NOMO-1 (cell line): ENCODE results near the gene DERA.
"Not testable (repeated sequence)": the region's sequence is repeated elsewhere in the genome, so short reads cannot be mapped to it uniquely, and the experiment has no call there.

ENCODE experiments used
- DNase-seq, 2 experiments: peaks; one replicate each; lab custom pipeline; 2025; ENCODE audit not compliant: unreplicated experiment in 2 of 2; lab: John Stamatoyannopoulos, UW

DERA gene

DNA sequence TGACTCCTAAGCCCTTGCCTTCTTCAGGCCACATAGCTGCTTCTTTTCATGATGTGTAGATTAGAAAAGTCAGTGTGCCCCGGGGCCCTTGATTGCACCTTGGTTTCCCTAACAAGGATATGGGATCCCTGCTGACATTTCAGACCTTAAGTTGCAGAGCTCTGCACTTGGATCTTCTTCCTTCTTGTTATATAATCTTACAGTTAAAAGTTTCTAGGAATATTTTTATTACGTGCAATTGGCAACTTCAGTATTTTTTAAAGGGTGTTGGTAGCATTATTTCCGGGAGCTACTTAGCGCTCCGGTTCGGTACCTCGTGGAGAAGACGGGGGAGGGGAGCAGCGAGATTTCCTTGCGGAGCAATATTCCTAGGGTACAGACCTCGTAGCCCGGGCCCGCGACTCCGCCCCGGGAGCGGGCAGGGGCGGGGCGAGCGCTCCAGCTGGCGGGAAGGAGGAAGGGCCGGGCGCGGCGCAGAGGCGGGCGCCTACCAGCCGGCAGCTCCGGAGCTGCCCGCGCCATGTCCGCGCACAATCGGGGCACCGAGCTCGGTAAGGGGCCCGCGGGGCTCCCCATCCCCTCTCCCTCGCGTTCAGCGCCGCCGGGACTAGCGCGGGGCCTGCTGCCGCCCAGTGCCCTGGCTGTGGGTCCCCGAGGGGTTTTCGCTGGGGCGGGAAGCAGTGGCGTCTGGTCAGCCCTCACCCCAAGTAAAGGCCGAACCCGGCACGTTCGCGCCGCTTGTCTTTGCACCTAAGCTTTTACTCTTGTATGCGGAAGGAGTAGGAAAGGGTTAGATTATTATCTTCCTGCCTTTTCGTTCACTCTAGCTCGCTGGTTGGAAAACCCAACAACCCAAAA lies at the start of gene DERA:
DERA (plus strand) TSS at position 469 of the 858 bp plus-strand sequence; CDS start at position 521, 52 bp downstream.
- peak; percentile 63 to 79 for DNase-seq

- DNase-seq = no peak
Observed at GRCh38 chr12:15861404-15861803, 49.7 kb upstream of the DERA start.

- no peak for DNase-seq
Observed at GRCh38 chr12:15862840-15863239, 48.3 kb upstream of the DERA start.

GRCh38 chr12:15863372-15863771 lies 47.8 kb upstream of the DERA start:
- no peak for DNase-seq

DNA sequence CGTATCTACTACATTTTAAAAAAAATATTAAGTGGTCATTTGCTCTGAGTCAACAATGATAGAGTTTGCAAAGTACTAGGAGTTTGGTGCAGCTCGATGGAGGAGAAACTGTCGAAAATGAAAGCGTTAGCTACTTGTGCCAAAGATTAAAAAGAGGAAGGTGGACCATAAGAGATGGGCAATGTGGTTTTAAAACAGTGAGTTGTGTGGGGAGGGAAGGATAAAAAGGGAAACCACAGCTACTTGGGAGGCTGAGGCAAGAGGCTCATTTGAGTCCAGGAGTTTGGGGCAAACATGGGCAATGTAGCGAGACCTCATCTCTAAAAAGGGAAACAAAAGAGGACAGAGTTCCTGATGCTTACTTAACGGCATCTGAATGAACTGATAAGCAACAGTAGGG lies 47.1 kb upstream of the DERA start:
- DNase-seq = peak; percentile 92

GRCh38 chr12:15868186-15868585 lies 42.9 kb upstream of the DERA start:
- no peak for DNase-seq

GRCh38 chr12:15873556-15873955 lies 37.6 kb upstream of the DERA start:
- no peak for DNase-seq

- not testable (repeated sequence) for DNase-seq
Observed at GRCh38 chr12:15874556-15875145, 36.5 kb upstream of the DERA start.

- DNase-seq = no peak
Observed at GRCh38 chr12:15875863-15876262, 35.3 kb upstream of the DERA start.

DNA sequence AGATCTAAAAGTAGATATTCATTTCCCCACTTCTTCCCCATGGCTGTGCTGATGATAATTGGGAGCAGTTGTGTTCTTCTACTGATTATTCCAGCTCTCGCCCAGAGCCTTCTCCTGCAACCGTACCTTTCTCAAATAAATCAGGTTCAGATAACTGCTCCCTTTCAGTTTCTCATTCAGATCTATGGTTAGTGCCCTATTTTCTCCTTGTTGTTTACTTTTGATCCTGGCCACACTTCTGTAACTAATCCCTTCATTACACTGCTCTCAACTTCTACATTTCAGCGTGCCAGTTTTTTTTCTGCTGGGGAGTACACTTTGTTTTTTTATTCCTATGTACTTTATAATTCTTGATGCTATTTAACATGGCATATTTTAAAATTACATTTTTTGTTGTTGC lies 31.7 kb upstream of the DERA start:
- no peak for DNase-seq

DNA sequence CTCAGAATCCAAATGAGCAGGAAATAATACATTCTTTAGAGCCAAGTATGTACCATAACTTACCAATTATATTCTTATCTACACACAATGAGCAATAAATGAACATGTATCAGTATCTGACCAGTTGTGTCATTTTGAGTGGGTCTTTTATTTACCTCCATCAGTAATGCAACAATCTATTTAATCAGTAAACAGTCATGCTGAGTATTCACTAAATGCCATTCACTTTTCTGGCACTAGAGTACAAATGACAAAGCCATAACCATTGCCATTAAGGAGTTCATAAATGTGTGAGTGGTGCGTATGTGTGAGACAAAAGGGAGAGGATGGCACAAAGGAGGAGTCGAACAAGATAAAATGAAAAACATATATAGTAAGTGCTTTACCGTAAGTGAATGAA lies 30.4 kb upstream of the DERA start:
- no peak for DNase-seq

GRCh38 chr12:15882118-15882971 lies 28.8 kb upstream of the DERA start, which contains the start of gene STRAP:
Gene STRAP (plus strand): TSS chr12:15882387. CDS start chr12:15882708, 321 bp downstream.
- peak; percentile 93 to 95 for DNase-seq

- no peak for DNase-seq
Observed at GRCh38 chr12:15883536-15883935, 27.6 kb upstream of the DERA start.

- DNase-seq = no peak
Observed at GRCh38 chr12:15886372-15887042, 24.6 kb upstream of the DERA start.

- DNase-seq = no peak
Observed at GRCh38 chr12:15887043-15887817, 23.9 kb upstream of the DERA start.

DNA sequence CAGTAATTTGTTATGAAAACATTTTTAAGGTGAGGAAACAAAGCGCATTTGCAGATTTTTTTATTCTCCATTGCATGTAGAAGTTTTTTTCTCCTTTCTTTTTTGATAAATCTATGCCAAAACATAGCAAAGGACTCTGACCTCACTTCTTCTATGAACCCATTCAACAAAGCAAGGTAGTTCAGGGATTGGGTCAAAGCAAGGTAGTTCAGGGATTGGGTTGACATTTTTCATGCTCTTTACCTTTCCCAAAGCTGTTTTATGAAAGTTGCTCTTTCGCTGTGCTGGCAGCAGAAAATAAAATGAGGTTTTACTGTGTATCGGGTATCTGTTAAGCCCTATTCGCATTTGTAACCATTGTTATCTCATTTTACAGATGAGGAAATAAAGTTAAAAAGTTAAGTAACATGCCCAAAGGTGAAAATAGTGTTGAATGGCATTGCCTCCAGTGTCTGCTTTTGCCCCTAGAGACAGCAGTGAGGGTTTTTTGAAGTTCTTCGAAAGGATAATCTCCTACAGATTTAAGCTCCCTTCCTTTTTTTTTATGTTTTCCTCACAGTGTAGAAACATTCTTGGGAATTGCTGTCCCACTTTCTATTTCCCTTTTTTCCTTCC lies 18.4 kb upstream of the DERA start:
- DNase-seq = no peak

DNA sequence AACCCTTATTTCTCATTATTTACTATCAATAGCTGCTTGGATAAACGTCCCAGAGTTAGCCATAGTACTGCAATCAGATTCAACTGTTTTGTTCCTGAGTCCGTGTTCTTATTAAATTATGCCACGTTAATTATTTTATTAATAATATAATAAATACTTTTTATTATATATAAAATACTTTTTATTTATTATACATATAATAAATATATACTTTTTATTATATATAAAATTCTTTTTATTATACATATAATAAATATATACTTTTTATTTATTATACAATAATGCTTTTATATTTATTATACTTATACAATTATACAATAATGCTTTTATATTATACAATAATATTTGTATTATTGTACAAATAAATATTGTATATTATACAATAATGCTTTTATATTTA lies 17.9 kb upstream of the DERA start:
- DNase-seq = no peak

- no peak for DNase-seq
Observed at GRCh38 chr12:15896867-15897266, 14.3 kb upstream of the DERA start.

- DNase-seq = no peak
Observed at GRCh38 chr12:15897433-15897832, 13.7 kb upstream of the DERA start.
